Activated B cell treated with CpG ODN at 0.5 μM for 24 hours (primary cell): ENCODE measurements around the gene FAM50A. TPM values are rescaled to one million over a fixed set of nuclear protein-coding genes. Genes with fewer than 3 reads are reported as not detected.

ENCODE experiments used
- ATAC-seq: fragments of 200-7000 bp; cut with Tn5 transposase; one replicate; pipeline ENCODE4 v1.10.0; 2021; ENCODE audit warnings: low read depth, mild to moderate bottlenecking, moderate library complexity
- CTCF ChIA-PET: fragments of 350-600 bp; sonication (Branson Sonifier 250); formaldehyde crosslinking; loops from one replicate; lab custom pipeline; 2021; ENCODE audit warnings: antibody characterized with exemption; lab: Charles Lee
- POLR2A ChIA-PET: fragments of 350-600 bp; sonication (Branson Sonifier 250); formaldehyde crosslinking; loops from one replicate; lab custom pipeline; 2021; ENCODE audit warnings: antibody characterized with exemption; lab: Charles Lee
- DNase-seq: peaks from one replicate; pipeline ENCODE4 v3.0.0; 2022
- H3K27ac Mint-ChIP-seq: one replicate; pipeline ENCODE4 v1.8.0; 2020; ENCODE audit warnings: mixed read lengths
- H3K27me3 Mint-ChIP-seq: one replicate; pipeline ENCODE4 v1.8.0; 2021; ENCODE audit warnings: mixed read lengths
- H3K36me3 Mint-ChIP-seq: one replicate; pipeline ENCODE4 v1.8.0; 2021; ENCODE audit warnings: low read depth, mixed read lengths
- H3K4me1 Mint-ChIP-seq: one replicate; pipeline ENCODE4 v1.8.0; 2021; ENCODE audit warnings: mixed read lengths
- H3K4me3 Mint-ChIP-seq: one replicate; pipeline ENCODE4 v1.8.0; 2020; ENCODE audit warnings: mild to moderate bottlenecking, mixed read lengths
- H3K9me3 Mint-ChIP-seq: one replicate; pipeline ENCODE4 v1.8.0; 2020; ENCODE audit warnings: mixed read lengths
- CTCF ChIP-seq: fragments of 200-600 bp; IDR thresholded peaks from one replicate; pipeline ENCODE4 v1.8.0; 2022; ENCODE audit warnings: antibody characterized with exemption, mild to moderate bottlenecking
- intact Hi-C: fragments of 100-400 bp; cut with micrococcal nuclease; formaldehyde crosslinking; loops from one replicate; pipeline ENCODE4 v1.15.1; 2024
- total RNA-seq: library from RNA; stranded (reverse); gene quantifications from 2 replicates; pipeline ENCODE4 v1.2.3, GENCODE V29; 2022

FAM50A gene
- total RNA-seq, 1 donor from 2014 or later, result 52.5 TPM

GRCh38 chrX:154488336-154489075 lies 44.6 kb downstream of the FAM50A start:
- Mint-ChIP-seq H3K4me1 (peaks cover 12% of the 10 kb centered on the region), H3K27ac (no peak overlapping the region), H3K36me3 (peaks cover 7% of the 10 kb centered on the region), H3K9me3 (no peaks in the 10 kb centered on the region), H3K27me3 (no peaks in the 10 kb centered on the region), H3K4me3 (no peak overlapping the region)
- intact Hi-C loops, result no loop called here
- DNase-seq (no peak), ATAC-seq (no peak)
- ChIA-PET POLR2A (interaction anchor here (1.0 to 2.4 kb wide), 4 partner anchors 9 to 78 kb away, joined by 3 to 18 read pairs (median 8); partner anchors contain the start of genes DNASE1L1, LAGE3, PLXNA3 and TAFAZZIN), CTCF (no interaction called here)
- TF ChIP-seq CTCF, result no peak

GRCh38 chrX:154489182-154489581 lies 45.2 kb downstream of the FAM50A start:
- intact Hi-C loops, result no loop called here
- peaks cover 4% of the 10 kb centered on the region for H3K36me3 Mint-ChIP-seq
- ChIA-PET CTCF (no interaction called here), POLR2A (interaction anchor here (1.0 to 3.1 kb wide), 11 partner anchors 9 to 508 kb away, joined by 3 to 34 read pairs (median 12); partner anchors contain the start of genes DNASE1L1, EMD, FAM3A and LAGE3)
- no peaks in the 10 kb centered on the region for H3K27me3 Mint-ChIP-seq
- H3K27ac Mint-ChIP-seq, result peak overlapping the region; percentile 85
- H3K4me3 Mint-ChIP-seq, result peak overlapping the region; percentile 86
- peaks cover 10% of the 10 kb centered on the region for H3K4me1 Mint-ChIP-seq
- no peak for TF ChIP-seq CTCF
- no peak for DNase-seq
- no peaks in the 10 kb centered on the region for H3K9me3 Mint-ChIP-seq
- no peak for ATAC-seq

DNA sequence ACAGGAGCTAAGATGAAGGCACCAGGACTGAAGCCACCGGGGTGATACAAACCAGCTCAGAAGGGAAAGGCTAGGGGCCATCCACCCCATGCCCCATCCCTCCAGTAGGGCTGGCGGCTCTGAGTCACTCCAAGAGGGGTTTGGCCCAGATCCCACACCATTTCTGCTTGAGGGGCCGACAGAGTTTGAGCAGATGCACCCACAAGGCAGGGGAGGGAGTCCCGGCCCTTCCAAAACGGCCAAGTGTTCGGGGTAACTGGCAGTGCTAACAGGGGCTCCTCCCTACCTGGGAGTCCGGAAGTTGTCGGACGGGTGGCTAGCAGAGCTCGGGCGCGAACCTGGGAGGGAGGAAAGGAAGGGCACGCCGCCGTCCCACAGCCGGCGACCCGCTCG lies 46.1 kb downstream of the FAM50A start:
- peak overlapping the region; percentile 85 for H3K27ac Mint-ChIP-seq
- CTCF ChIA-PET, result interaction anchor here (0.8 to 1.0 kb wide), 2 partner anchors 27 to 117 kb away, joined by 3 read pairs; no protein-coding TSS in a partner anchor
- ATAC-seq, result peak; percentile 5
- H3K27me3 Mint-ChIP-seq, result no peaks in the 10 kb centered on the region
- peaks cover 4% of the 10 kb centered on the region for H3K36me3 Mint-ChIP-seq
- peak overlapping the region; percentile 86 for H3K4me3 Mint-ChIP-seq
- intact Hi-C loops, result loop anchor here (1.0 to 5.0 kb wide), 4 partner anchors 11 to 93 kb away; partner anchors contain the start of genes FAM3A, LAGE3, PLXNA3 and RPL10
- no peak for DNase-seq
- no peaks in the 10 kb centered on the region for H3K9me3 Mint-ChIP-seq
- POLR2A ChIA-PET, result interaction anchor here (0.5 to 3.1 kb wide), 19 partner anchors 10 to 519 kb away, joined by 3 to 34 read pairs (median 6); partner anchors contain the start of genes ATP6AP1, DNASE1L1, EMD and FAM3A
- H3K4me1 Mint-ChIP-seq, result peaks cover 10% of the 10 kb centered on the region
- TF ChIP-seq CTCF, result no peak

GRCh38 chrX:154490414-154491083 lies 46.6 kb downstream of the FAM50A start, which contains the start of gene SLC10A3:
Gene SLC10A3, minus strand, starts transcription at chrX:154490629. Its CDS starts 1,689 bp downstream, at chrX:154488940.
- ATAC-seq (peak; percentile 82), DNase-seq (peak; percentile 77)
- Mint-ChIP-seq H3K9me3 (no peaks in the 10 kb centered on the region), H3K4me1 (peaks cover 10% of the 10 kb centered on the region), H3K4me3 (peak within 1 kb of the TSS; percentile 88), H3K36me3 (peaks cover 4% of the 10 kb centered on the region), H3K27me3 (no peaks in the 10 kb centered on the region), H3K27ac (peak within 1 kb of the TSS; percentile 93)
- ChIA-PET POLR2A (interaction anchor here (0.5 to 3.1 kb wide), 21 partner anchors 9 to 519 kb away, joined by 3 to 34 read pairs (median 5); partner anchors contain the start of genes ATP6AP1, DNASE1L1, EMD and FAM3A), CTCF (interaction anchor here (0.8 to 1.0 kb wide), 2 partner anchors 26 to 117 kb away, joined by 3 read pairs; no protein-coding TSS in a partner anchor)
- no peak for TF ChIP-seq CTCF
- intact Hi-C loops, result loop anchor here (1.0 to 5.0 kb wide), 4 partner anchors 11 to 93 kb away; partner anchors contain the start of genes FAM3A, LAGE3, PLXNA3 and RPL10
